Measurements from ENCODE around the gene DIP2C.
"Not testable (repeated sequence)": the region's sequence is repeated elsewhere in the genome, so short reads cannot be mapped to it uniquely, and the experiment has no call there.

DIP2C gene

DNA sequence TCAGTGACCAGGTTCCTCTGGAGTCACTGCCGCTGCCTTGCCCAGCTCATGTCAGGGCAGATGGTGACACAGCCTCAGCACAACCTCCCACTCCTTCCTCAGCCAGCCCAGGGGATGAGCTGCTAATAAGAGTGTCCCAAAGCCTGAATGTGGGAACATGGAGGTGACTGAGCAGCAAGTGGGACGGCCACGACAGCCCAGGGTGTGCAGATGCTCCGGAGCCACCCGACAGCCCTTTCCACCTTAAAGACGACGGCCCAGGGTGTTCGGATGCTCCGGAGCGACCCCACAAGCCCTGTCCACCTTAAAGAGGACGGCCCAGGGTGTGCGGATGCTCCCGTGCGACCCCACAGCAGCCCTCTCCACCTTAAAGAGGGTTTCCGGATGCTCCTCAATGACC lies 89.2 kb downstream of the DIP2C start:
- TF ChIP-seq, protein P1, sequence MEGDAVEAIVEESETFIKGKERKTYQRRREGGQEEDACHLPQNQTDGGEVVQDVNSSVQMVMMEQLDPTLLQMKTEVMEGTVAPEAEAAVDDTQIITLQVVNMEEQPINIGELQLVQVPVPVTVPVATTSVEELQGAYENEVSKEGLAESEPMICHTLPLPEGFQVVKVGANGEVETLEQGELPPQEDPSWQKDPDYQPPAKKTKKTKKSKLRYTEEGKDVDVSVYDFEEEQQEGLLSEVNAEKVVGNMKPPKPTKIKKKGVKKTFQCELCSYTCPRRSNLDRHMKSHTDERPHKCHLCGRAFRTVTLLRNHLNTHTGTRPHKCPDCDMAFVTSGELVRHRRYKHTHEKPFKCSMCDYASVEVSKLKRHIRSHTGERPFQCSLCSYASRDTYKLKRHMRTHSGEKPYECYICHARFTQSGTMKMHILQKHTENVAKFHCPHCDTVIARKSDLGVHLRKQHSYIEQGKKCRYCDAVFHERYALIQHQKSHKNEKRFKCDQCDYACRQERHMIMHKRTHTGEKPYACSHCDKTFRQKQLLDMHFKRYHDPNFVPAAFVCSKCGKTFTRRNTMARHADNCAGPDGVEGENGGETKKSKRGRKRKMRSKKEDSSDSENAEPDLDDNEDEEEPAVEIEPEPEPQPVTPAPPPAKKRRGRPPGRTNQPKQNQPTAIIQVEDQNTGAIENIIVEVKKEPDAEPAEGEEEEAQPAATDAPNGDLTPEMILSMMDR (IDR thresholded peaks at IDR 0.05; ENCODE audit: insufficient read depth, low read length, poor library complexity, severe bottlenecking): no peak
- Histone ChIP-seq H3K36me3 (ENCODE audit: control insufficient read depth, insufficient read depth, low read length) (no peaks in the 10 kb centered on the region), H3K4me3 (replicated peaks; ENCODE audit: low read depth, low read length) (no peak overlapping the region), H3K27me3 (replicated peaks; ENCODE audit: control insufficient read depth, insufficient read depth, low read length) (no peaks in the 10 kb centered on the region; the same call in none of the 2 replicates)
- no peak for DNase-seq (ENCODE audit: extremely low read depth, insufficient read length)

DNA sequence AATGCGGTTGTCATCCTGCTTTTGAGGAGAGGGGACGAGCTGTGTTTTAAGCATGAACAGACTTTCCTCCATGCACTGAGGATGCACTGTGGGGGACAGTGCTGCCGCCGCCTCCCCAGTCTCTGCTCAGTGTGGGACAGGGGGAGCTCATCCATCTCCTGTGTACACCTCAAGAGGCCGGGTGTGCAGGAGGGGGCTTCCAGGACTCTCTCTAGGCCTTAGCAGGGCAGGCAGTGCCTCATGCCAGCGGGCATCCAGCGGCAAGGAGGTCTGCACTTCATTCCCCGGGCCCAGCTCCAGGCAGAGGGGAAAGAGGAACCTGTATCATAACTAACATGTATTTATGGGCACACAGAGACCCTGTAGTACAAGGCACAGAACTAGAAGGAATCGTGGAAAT lies 89.7 kb downstream of the DIP2C start:
- Histone ChIP-seq H3K4me3 (replicated peaks; ENCODE audit: low read depth, low read length) (no peak overlapping the region), H3K36me3 (ENCODE audit: control insufficient read depth, insufficient read depth, low read length) (no peaks in the 10 kb centered on the region), H3K27me3 (replicated peaks; ENCODE audit: control insufficient read depth, insufficient read depth, low read length) (no peaks in the 10 kb centered on the region; the same call in none of the 2 replicates)
- TF ChIP-seq, protein P1 (IDR thresholded peaks at IDR 0.05; ENCODE audit: insufficient read depth, low read length, poor library complexity, severe bottlenecking): no peak
- no peak for DNase-seq (ENCODE audit: extremely low read depth, insufficient read length)

DNA sequence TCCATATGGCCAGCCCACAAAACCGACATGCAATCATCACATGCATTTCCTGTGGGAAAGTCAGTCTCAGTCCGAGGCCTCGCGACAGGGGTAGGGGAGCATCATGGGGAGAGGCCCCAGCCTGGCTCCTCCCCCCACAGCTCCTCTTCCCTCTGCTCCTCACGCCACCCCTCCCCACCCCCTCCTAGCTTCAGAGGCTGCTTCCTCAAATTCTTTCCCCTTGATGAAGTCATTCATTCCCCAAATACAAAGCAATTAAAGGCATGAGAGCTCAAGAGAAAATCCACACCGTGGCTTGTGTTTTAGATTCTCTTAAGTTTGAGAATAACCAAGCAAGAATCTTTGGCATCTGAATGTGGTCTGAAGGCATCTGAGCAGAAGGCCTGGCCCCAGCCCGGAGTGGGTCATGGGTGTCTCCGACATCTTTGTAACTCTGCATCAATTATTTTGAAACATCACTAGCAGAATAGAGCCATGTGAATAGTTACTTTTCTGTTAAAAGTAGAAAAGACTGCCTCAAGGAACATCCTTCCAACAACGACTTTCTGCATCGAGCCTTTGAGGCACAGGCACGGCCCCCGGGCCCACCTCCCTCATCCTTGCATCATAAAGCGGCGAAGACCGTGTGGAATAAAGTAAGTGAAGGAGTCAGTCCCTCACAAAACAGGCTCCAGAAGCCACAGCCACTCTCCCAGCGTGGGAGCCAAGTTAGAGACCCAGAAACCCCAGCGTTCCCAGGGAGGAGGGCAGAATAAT lies 90.9 kb downstream of the DIP2C start:
- no peak for DNase-seq (ENCODE audit: extremely low read depth, insufficient read length)
- TF ChIP-seq, protein P1 (IDR thresholded peaks at IDR 0.05; ENCODE audit: insufficient read depth, low read length, poor library complexity, severe bottlenecking): no peak
- no peak overlapping the region for H3K4me3 ChIP-seq (replicated peaks; ENCODE audit: low read depth, low read length)
- H3K27me3 ChIP-seq (replicated peaks; ENCODE audit: control insufficient read depth, insufficient read depth, low read length): no peaks in the 10 kb centered on the region; the same call in none of the 2 replicates
- no peaks in the 10 kb centered on the region for H3K36me3 ChIP-seq (ENCODE audit: control insufficient read depth, insufficient read depth, low read length)

DNA sequence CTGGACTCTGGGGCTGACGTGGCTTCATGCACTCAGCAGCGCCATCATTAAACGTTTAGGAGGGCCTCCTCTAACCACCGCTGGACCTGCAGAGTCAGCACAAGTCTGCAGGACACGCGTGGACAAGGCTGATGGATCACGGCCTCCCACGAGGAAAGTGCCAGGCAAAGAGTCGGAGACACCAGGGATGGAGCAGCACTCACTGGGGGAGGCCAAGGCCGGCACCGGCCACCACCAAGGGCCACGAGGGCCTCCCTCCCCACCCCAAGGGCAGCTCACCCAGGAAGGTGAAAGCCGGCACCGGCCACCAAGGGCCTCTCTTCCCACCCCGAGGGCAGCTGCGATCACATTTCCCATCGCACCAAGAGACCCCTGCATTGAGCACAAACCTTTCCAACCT lies 91.5 kb downstream of the DIP2C start:
- TF ChIP-seq, protein P1 (IDR thresholded peaks at IDR 0.05; ENCODE audit: insufficient read depth, low read length, poor library complexity, severe bottlenecking): no peak
- Histone ChIP-seq H3K4me3 (replicated peaks; ENCODE audit: low read depth, low read length) (no peak overlapping the region), H3K27me3 (replicated peaks; ENCODE audit: control insufficient read depth, insufficient read depth, low read length) (no peaks in the 10 kb centered on the region; the same call in none of the 2 replicates), H3K36me3 (ENCODE audit: control insufficient read depth, insufficient read depth, low read length) (no peaks in the 10 kb centered on the region)
- DNase-seq (ENCODE audit: extremely low read depth, insufficient read length): no peak

DNA sequence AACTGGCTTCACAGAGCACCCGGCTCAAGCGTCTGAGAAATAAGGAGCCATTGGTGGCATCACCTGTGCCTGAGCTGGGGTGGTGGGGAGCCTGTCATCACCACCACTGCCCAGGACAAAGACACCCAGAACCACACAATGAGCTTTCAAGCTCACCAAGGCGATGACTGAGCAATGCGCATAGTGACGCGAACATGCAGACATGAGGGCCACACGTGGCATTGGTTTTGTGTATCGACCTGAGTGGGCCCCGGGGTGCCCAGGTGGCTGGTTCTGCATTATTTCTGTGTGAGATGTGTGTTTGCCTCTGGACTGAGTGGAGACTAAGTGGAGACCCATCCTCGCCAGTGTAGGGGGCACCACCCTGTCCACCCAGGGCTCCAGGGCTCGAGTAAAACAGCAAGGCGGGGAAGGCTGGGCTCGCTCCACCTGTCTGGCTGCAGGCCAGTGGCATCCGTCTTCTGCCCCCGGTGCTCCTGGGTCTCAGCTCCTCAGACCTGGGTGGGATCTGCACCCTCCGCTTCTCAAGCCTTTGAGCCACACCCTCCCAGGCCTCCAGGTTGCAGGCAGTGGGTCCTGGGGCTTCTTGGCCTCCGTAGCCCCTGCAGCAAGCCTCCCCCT lies 92.6 kb downstream of the DIP2C start:
- H3K27me3 ChIP-seq (replicated peaks; ENCODE audit: control insufficient read depth, insufficient read depth, low read length): no peaks in the 10 kb centered on the region; the same call in none of the 2 replicates
- no peak overlapping the region for H3K4me3 ChIP-seq (replicated peaks; ENCODE audit: low read depth, low read length)
- DNase-seq (ENCODE audit: extremely low read depth, insufficient read length): no peak
- TF ChIP-seq, protein P1 (IDR thresholded peaks at IDR 0.05; ENCODE audit: insufficient read depth, low read length, poor library complexity, severe bottlenecking): no peak
- H3K36me3 ChIP-seq (ENCODE audit: control insufficient read depth, insufficient read depth, low read length): no peaks in the 10 kb centered on the region

DNA sequence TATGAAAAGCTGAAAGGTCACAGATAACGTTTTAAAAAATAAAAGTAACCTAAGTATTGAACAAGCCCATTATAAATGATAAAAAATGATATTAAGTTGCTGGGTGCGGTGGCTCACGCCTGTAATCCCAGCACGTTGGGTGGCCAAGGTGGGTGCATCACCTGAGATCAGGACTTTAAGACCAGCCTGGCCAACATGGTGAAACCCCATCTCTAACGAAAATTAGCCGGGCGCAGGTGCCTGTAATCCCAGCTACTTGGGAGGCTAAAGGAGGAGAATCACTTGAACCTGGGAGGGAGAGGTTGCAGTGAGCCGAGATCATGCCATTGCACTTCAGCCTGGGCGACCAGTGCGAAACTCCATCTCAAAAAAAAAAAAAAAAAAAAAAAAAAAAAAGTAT lies 93.3 kb downstream of the DIP2C start:
- not testable (repeated sequence) for DNase-seq (ENCODE audit: extremely low read depth, insufficient read length); H3K27me3 ChIP-seq (replicated peaks; ENCODE audit: control insufficient read depth, insufficient read depth, low read length); H3K4me3 ChIP-seq (replicated peaks; ENCODE audit: low read depth, low read length); H3K36me3 ChIP-seq (ENCODE audit: control insufficient read depth, insufficient read depth, low read length)
